ENCODE data around the gene SPSB2. TPM values are rescaled to one million over a fixed set of nuclear protein-coding genes. Genes with fewer than 3 reads are reported as not detected.

SPSB2 gene
- total RNA-seq, 2 donors from 2014 or later, result 34.6 to 36.5 TPM

GRCh38 chr12:6843118-6843902 is 29.8 kb downstream of the SPSB2 start:
- 74 to 86% methylated on average over 11 to 16 of the region's 16 CpGs for WGBS, 2 experiments (ENCODE audit: insufficient coverage in 1 of 2, insufficient read length in 1 of 2)
- peak; percentile 92 for DNase-seq
- H3K4me1 Mint-ChIP-seq, result peaks cover 34% of the 10 kb centered on the region
- Histone ChIP-seq H3K9me3 (ENCODE audit: control insufficient read depth, low read length) (no peaks in the 10 kb centered on the region), H3K27me3 (ENCODE audit: control insufficient read depth, insufficient read depth, low read length, poor library complexity, severe bottlenecking) (no peaks in the 10 kb centered on the region), H3K4me3 (ENCODE audit: low read length) (no peak overlapping the region), H3K27ac (ENCODE audit: low read depth, low read length) (no peak overlapping the region), H3K36me3 (ENCODE audit: control insufficient read depth, insufficient read depth, low read length) (peaks cover 56% of the 10 kb centered on the region), H3K4me1 (ENCODE audit: control insufficient read depth, insufficient read depth, low read length) (peaks cover 4% of the 10 kb centered on the region), H3K9ac (ENCODE audit: extremely low read depth, low read length, poor library complexity, severe bottlenecking) (no peak overlapping the region)
- peaks cover 49% of the 10 kb centered on the region for H3K36me3 Mint-ChIP-seq (ENCODE audit: low read depth)
- no peak overlapping the region for H3K4me3 Mint-ChIP-seq
- TF ChIP-seq CTCF (conservative IDR thresholded peaks at IDR 0.05), result peak; percentile 70
- peaks cover 10% of the 10 kb centered on the region for H3K27me3 Mint-ChIP-seq (ENCODE audit: insufficient read depth)
- H3K27ac Mint-ChIP-seq, result peak overlapping the region; percentile 84
- no peaks in the 10 kb centered on the region for H3K9me3 Mint-ChIP-seq

GRCh38 chr12:6842075-6842474 is 31.0 kb downstream of the SPSB2 start:
- H3K36me3 ChIP-seq (ENCODE audit: control insufficient read depth, insufficient read depth, low read length), result peaks cover 62% of the 10 kb centered on the region
- DNase-seq, result no peak
- peaks cover 51% of the 10 kb centered on the region for H3K36me3 Mint-ChIP-seq (ENCODE audit: low read depth)

GRCh38 chr12:6840761-6841515 is 32.2 kb downstream of the SPSB2 start, which contains the start of gene GNB3:
Gene GNB3 (plus strand): TSS chr12:6840925. CDS start chr12:6841288, 363 bp downstream.
- Histone ChIP-seq H3K4me1 (ENCODE audit: control insufficient read depth, insufficient read depth, low read length) (peaks cover 4% of the 10 kb centered on the region), H3K36me3 (ENCODE audit: control insufficient read depth, insufficient read depth, low read length) (peaks cover 60% of the 10 kb centered on the region), H3K9ac (ENCODE audit: extremely low read depth, low read length, poor library complexity, severe bottlenecking) (no peak within 1 kb of the TSS), H3K27ac (ENCODE audit: low read depth, low read length) (peak within 1 kb of the TSS; percentile 80), H3K27me3 (ENCODE audit: control insufficient read depth, insufficient read depth, low read length, poor library complexity, severe bottlenecking) (no peaks in the 10 kb centered on the region), H3K9me3 (ENCODE audit: control insufficient read depth, low read length) (no peaks in the 10 kb centered on the region), H3K4me3 (ENCODE audit: low read length) (no peak within 1 kb of the TSS)
- DNase-seq, result no peak
- Mint-ChIP-seq H3K9me3 (no peaks in the 10 kb centered on the region), H3K27ac (peak within 1 kb of the TSS; percentile 36), H3K4me1 (peaks cover 34% of the 10 kb centered on the region), H3K36me3 (ENCODE audit: low read depth) (peaks cover 52% of the 10 kb centered on the region), H3K27me3 (ENCODE audit: insufficient read depth) (peaks cover 13% of the 10 kb centered on the region), H3K4me3 (no peak within 1 kb of the TSS)
- 90 to 91% methylated on average over 20 to 23 of the region's 24 CpGs for WGBS, 2 experiments (ENCODE audit: insufficient coverage in 1 of 2, insufficient read length in 1 of 2)
- TF ChIP-seq CTCF (conservative IDR thresholded peaks at IDR 0.05), result no peak

More at GRCh38 chr12:6842075-6842474, 31.0 kb downstream of the SPSB2 start:
- H3K4me3 ChIP-seq (ENCODE audit: low read length), result no peak overlapping the region
- 81 to 85% methylated on average over 4 of the region's 4 CpGs for WGBS, 2 experiments (ENCODE audit: insufficient coverage in 1 of 2, insufficient read length in 1 of 2)
- peaks cover 4% of the 10 kb centered on the region for H3K4me1 ChIP-seq (ENCODE audit: control insufficient read depth, insufficient read depth, low read length)
- H3K9ac ChIP-seq (ENCODE audit: extremely low read depth, low read length, poor library complexity, severe bottlenecking), result no peak overlapping the region
- peaks cover 13% of the 10 kb centered on the region for H3K27me3 Mint-ChIP-seq (ENCODE audit: insufficient read depth)
- H3K4me1 Mint-ChIP-seq, result peaks cover 34% of the 10 kb centered on the region
- no peak overlapping the region for H3K27ac ChIP-seq (ENCODE audit: low read depth, low read length)
- H3K9me3 ChIP-seq (ENCODE audit: control insufficient read depth, low read length), result no peaks in the 10 kb centered on the region
- H3K27me3 ChIP-seq (ENCODE audit: control insufficient read depth, insufficient read depth, low read length, poor library complexity, severe bottlenecking), result no peaks in the 10 kb centered on the region
- H3K27ac Mint-ChIP-seq, result no peak overlapping the region
- H3K4me3 Mint-ChIP-seq, result no peak overlapping the region
- TF ChIP-seq CTCF (conservative IDR thresholded peaks at IDR 0.05), result no peak
- H3K9me3 Mint-ChIP-seq, result no peaks in the 10 kb centered on the region

All from endodermal cell (in vitro differentiated cells).